ENCODE results near the gene TSSK6.

DNA sequence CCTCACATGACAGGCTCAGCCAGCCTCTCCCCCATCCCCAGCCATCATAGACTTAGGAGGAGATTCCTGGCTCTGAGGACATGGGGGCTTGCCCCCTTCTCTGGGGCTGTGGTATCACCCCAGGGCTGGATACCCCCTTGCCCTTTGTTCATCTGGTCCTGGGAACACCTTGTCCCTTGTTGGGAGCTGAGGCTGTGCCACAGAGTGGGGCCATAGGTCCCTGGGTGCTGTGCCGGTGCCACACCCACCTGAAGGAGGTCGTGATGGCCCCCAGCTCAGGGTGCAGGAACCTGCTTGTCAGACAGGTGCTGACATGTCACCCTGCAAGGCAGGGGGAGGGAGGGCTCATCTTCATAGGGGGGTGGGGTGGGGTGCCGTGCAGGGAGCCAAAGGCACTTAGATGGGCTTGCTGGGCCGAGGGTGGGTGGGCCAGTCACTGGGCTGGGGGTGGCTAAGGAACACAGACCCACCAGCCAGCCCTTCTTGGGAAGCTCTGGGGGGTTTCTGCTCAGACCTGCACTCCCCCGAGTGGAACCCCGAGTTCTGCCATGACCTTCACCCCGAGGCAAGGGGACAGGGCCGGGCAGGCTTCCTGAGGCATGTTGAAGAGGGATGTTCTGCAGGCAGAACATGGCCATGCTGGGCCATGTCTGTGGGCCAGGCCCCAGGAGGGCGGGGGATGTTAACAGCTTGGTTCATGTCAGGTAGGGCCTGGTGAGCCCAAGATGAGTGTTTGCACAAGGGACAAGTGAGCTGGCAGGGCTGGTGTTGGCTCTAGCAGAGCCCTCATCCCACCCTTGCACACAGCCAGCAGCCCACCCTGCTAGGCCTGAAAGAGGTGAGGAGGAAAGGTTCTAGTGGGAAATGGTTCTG lies 28.0 kb downstream of the TSSK6 start:
- TF ChIP-seq, protein P1, sequence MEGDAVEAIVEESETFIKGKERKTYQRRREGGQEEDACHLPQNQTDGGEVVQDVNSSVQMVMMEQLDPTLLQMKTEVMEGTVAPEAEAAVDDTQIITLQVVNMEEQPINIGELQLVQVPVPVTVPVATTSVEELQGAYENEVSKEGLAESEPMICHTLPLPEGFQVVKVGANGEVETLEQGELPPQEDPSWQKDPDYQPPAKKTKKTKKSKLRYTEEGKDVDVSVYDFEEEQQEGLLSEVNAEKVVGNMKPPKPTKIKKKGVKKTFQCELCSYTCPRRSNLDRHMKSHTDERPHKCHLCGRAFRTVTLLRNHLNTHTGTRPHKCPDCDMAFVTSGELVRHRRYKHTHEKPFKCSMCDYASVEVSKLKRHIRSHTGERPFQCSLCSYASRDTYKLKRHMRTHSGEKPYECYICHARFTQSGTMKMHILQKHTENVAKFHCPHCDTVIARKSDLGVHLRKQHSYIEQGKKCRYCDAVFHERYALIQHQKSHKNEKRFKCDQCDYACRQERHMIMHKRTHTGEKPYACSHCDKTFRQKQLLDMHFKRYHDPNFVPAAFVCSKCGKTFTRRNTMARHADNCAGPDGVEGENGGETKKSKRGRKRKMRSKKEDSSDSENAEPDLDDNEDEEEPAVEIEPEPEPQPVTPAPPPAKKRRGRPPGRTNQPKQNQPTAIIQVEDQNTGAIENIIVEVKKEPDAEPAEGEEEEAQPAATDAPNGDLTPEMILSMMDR (IDR thresholded peaks at IDR 0.05; ENCODE audit: insufficient read depth, low read length, poor library complexity, severe bottlenecking) = no peak
- TF ChIP-seq EZH2phosphoT487 (conservative IDR thresholded peaks at IDR 0.05; ENCODE audit: low read length) = no peak

Data from SU-DHL-6 (cell line).